HT-29 (cell line): ENCODE measurements around the gene SLC9A3. TPM values are rescaled to one million over a fixed set of nuclear protein-coding genes. Genes with fewer than 3 reads are reported as not detected.

ENCODE experiments used
- small RNA-seq: library from RNA; depleted of rRNA; stranded (forward); fragments of <200 nt; gene quantifications from one replicate; pipeline ENCODE3, GENCODE V24; 2014
- total RNA-seq: library from RNA; depleted of rRNA; stranded (reverse); fragments of >200 nt; shearing (Covaris generic); gene quantifications from 2 replicates; pipeline ENCODE4 v1.2.3, GENCODE V29; 2014; rRNA removed

SLC9A3 gene
- total RNA-seq, 1 experiment from 2014 or later, result 11.5 TPM

Small RNA genes within 50 kb of the gene (small RNA-seq; reads per million reads assigned to genes)
- gene MIR4456, result not detected

Other genes starting within 250 kb of the SLC9A3 start
- gene AHRR, start 202.7 kb downstream of the SLC9A3 start, total RNA-seq, result 3.0 and 5.4 TPM in 2 replicates
- gene EXOC3, start 81.3 kb downstream of the SLC9A3 start, total RNA-seq, result 65.7 and 74.3 TPM in 2 replicates
- 31.5 and 42.4 TPM in 2 replicates for gene CEP72, start 87.9 kb upstream of the SLC9A3 start, total RNA-seq
- gene TPPP, start 168.9 kb upstream of the SLC9A3 start, total RNA-seq, result 20.7 and 21.7 TPM in 2 replicates